ENCODE data around the gene CORO2B.

The CORO2B gene

DNA sequence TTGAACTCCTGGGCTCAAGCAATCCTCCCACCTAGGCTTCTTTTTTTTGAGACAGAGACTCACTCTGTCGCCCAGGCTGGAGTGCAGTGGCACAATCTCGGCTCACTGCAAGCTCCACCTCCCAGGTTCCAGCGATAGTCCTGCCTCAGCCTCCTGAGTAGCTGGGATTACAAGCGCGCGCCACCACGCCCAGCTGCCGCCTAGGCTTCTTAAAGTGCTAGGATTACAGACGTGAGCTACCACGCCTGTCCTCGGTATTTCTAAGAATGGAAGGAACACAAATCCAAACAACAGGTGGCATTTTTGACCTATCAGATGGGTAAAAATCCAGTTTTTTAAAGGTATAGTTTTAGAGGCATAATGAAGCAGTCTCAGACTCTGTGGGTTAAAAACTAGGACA lies 128.1 kb downstream of the CORO2B start:
- DNase-seq: no peak

DNA sequence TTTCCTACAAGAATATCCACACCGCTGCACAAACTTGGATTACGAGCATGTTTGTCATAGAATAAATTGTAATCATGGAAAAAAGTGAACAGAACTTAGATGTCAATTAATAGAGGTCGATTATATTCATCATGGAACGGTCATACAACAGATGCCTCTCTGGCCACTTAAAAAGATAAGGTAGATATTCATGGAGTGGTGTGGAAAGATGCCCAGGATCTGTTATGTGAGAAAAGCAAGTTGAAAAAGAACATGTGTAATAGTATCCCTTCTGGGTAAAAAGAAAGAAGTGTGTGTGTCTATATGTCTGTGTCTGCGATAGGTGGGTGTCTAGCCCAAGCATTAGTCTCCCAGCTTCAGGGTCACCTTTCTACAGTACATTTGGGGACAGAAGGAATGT lies 128.6 kb downstream of the CORO2B start:
- no peak for DNase-seq

DNA sequence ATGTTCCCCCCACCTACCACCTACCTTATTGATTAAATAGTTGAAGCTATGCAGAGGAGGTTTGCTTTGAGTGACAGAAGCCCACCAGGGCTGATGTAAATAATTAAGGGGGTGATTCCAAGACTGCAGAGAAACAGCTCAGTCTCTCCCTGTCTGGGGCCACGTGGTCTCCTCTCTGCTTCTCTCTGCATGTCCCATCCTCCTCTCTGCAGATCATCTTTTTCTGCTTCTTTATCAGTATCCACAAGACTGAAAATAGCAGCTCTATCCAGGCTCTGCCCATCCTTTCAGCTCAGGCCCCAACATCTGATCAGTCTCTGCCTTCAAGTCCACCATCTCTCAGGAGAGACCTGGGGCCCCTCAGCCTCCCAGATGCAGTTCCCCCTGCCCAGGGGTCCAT lies 131.1 kb downstream of the CORO2B start:
- no peak for DNase-seq

GRCh38 chr15:68710536-68710935 lies 131.7 kb downstream of the CORO2B start:
- DNase-seq: no peak

- DNase-seq: no peak
Observed at GRCh38 chr15:68711406-68711805, 132.6 kb downstream of the CORO2B start.

DNA sequence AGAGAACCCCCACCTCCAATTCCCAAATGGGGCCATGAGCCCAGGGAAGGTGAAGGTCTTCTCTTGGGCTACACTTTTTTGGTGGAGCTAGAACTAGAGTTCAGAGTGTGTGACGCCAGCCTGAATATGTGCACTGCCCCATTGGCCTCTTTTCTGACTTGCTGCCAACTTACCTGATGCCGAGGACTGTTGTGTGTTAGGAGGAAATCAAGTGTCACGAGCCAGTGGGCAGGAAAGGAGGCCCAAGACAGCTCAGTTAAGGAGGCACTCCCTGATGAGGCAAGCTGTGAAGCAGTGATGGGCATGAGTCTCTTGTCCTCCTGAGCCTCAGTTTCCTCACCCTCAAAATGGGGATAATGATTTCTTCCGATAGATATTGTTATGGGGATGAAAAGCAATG lies 134.1 kb downstream of the CORO2B start:
- DNase-seq: no peak

GRCh38 chr15:68713874-68714273 lies 135.1 kb downstream of the CORO2B start:
- DNase-seq: no peak

DNA sequence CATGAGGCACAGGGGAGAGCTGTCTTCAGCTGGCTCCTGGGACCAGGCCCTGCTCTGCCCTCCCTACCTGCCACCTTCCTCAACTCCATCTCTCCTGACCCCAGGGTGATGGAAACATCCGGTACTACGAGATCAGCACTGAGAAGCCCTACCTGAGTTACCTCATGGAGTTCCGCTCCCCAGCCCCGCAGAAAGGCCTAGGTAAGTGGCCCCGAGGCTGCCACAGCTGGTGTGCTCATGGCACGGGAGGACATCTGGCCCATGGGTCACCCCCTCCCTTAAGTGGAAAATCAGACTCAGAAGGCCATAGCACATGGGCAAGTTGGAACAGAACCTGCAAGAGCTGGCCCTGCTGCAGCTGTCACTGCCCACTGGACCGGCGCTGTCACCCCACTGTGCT lies 136.3 kb downstream of the CORO2B start:
- DNase-seq: no peak

DNA sequence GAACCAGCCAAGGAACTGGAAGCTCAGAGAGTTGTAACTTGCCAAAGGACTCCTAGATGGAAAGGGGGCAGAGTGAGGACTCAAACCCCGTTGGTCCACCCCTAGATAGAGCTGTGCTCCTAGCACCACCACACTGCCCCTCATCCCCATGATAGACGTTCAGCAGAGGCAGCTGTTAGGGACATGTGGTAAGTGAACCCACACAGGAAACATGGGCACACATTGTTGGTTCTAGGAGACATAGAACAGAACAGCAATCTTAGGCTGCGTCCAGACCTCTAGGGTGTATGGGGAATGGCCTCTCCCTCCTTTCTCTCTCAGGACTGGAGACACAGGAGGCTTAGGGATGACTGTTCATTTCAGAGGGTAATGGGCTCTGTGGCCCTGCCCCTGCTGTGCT lies 139.2 kb downstream of the CORO2B start:
- no peak for DNase-seq

DNA sequence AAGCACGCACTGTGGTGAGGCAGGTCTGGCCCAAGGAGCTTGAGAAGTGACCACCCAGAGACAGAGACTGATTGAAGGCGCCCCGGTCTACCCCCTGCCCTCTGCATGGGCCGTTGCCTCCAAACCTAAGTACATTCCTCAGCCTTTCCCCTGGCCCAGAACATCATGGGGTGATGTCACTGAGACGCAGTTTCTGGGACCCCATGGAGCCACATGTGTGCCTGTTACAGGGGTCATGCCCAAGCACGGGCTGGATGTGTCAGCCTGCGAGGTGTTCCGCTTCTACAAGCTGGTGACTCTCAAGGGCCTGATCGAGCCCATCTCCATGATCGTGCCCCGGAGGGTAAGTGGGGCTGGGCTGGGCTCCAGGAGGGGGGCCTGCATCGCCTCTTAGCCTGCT lies 139.7 kb downstream of the CORO2B start:
- no peak for DNase-seq

DNA sequence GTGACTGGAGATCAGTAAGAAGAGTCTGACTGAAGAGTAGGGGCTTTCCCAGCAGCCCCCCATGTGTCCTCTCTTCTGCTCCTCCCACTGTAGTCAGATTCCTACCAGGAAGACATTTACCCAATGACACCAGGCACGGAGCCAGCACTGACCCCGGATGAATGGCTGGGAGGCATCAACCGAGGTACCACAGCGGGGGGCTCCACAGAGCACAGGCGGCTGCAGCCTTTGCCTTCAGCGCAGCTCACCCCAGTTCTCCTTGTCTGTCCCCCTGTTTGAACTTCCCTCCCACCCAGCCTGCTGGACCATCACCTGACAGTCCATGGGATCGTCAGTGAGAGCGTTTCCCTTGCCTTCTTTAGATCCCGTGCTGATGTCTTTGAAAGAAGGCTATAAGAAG lies 140.3 kb downstream of the CORO2B start:
- no peak for DNase-seq

DNA sequence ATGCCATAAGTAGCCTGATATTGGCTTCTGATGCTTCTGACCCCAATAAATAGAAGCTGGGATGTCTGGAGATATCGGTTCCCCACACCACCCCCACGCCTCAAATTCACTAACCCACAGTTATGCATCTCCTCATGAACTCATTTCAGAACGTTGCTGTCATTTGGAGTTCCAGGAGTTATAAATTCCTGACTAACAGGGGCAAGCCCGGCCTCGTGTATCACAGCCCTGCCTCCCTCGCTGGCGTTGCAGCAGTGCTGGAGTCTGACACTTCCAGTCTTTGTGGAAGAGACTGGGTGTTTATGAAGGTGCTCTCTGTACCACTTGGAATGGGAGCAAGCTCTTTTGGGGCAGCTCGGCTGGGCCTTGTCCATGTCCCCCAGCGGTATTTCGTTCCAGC lies 140.9 kb downstream of the CORO2B start:
- no peak for DNase-seq

GRCh38 chr15:68721886-68722285 lies 143.1 kb downstream of the CORO2B start:
- no peak for DNase-seq

DNA sequence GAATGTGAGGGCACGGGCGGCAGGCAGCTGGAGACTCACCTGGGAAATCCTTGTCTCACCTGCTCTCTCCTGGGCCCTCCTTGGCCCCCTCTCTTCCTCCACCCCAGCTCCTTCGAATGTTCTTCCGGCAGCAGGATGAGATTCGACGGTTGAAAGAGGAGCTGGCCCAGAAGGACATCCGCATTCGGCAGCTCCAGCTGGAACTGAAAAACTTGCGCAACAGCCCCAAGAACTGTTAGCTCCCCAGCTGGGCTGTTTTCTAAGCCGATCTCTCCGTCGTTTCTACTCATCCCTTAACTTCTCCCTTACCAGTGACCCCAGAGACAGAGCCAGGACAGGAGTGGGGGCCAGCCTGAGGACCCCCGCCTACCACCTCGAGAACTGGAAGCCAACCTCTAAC lies 146.9 kb downstream of the CORO2B start:
- DNase-seq: no peak

DNA sequence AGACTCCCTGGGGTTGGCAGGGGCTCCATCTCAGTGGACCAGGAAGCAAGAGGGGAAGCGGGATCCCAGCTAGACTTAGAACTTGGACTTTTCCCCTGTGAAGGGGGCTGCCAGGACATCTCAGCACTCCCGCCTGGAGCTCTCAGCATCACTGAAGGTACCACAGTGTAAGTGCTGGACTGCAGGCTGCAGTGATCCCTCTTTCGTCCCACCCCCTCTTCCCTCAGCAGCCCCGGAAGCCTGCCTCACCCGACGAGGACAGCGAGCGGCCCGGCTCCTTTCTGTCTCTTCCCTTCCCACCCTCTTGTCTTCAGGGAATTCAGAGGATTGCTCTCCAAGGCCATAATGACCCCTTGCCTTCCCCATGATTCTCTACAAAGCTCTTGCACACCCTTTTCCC lies 147.5 kb downstream of the CORO2B start:
- no peak for DNase-seq

DNA sequence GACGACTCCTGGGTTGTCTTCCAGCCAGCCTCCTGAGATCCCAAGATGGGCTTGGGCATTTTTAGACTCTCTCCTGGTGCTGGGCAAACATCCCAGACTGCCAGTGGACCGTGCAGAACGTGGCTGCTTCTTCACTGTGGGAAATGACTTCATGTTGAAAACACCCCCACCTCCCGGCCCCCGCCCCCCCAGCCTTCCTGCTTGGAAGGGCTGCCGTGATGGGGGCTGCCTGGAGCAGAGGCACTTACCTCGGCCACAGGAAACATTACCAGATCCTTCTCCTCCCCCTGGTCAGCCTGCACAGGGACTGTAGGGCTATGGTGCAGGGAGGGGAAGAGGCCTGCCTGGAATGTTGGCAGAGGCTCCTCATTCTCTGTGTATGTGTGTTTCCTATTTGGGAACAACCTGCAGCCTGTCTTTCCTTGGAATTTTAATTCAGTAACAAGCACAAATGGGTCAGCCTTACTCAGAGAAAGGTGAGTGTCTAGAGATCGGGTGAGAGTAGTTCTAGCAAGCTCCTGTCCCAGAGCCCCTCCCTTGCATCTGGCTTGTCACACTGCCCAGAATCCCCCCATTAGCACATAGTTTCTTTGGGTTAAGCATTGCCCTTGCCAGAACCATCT lies 151.1 kb downstream of the CORO2B start:
- no peak for DNase-seq

DNA sequence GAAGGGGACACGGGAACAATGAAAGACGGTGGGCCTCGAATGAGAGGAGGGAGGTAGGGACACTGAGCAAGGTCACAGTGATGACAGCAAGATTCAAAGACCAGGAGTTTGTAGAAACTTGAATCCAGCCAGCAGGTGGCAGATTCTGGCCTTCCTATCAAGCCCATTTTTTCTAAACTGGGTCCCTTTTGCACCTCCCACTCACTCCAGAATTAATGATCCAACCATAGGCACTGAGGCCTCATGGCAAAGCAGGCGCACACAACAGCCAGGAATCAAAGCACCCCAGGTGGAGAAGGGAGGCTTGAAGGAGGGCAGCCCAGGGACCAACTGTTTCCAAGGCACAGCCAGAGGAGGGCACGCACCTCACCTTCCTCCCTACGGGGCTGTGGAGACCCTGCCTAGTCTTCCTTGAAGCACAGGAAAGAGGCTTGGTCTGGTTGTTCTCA lies 151.7 kb downstream of the CORO2B start:
- peak; percentile 1 for DNase-seq

DNA sequence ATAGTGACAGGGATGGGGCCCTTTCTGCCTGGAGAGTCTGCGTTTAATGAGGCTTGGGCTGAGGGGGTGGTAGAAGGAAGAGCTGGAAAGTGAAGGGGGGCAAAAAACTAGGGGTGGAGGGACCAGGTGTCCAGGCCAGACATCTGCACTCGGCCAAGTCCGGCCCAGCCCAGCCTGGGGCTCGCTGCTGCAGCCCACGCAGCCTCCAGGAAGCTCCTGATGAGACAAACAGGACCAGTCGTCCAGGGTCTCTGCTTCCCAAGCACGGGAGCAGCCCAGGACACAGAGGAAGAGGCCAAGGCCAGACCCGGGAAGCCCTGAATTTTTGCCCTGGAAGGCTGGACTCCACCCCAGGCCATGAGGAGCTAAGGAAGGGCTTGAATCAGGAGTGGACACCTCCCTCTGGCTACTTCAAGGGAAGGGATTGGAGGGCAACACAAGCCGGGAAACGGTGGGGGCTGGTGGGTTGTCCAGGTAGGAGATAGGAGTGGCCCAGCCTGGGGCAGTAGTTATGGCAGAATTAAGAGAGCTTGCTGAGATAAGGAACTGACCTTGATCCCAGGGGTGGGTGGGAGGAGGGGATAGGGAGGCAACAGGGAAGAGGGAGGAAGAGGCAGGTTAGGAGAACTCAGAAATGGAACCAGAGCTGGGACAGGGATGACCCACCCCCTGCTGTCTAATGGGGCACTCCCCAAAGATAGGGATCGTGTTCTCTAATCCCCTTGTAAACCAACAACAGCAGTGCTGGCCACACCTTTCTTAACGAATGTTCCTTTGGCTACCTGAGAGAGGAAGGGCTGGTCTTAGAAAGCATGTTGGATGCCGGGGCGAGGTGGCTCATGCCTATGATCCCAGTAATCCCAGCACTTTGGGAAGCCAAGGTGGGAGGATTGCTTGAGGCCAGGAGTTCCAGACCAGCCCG lies 152.4 kb downstream of the CORO2B start:
- no peak for DNase-seq

GRCh38 chr15:68732451-68732850 lies 153.7 kb downstream of the CORO2B start:
- no peak for DNase-seq

- DNase-seq: no peak
Observed at GRCh38 chr15:68733666-68734065, 154.9 kb downstream of the CORO2B start.

GRCh38 chr15:68734352-68734751 lies 155.6 kb downstream of the CORO2B start:
- DNase-seq: no peak

DNA sequence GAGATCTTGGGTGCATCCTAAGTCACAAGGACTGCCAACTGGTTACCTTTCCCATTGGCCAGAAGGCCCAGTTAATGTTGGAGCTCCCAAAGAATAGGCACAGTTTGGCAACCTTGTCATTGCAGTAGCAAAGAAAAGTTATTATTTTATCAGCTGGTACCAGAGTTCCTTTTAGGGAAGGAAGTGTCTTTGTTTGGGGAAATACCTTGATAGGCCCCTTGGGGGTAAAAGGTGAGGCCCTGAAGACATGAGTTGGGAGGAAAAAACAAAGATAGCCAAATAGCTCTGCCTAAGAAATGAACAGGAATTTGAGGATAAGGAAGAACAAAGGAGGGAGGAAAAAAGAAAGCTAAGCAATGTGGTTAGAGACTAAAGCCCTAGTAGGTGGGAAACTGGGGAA lies 156.1 kb downstream of the CORO2B start:
- no peak for DNase-seq

DNA sequence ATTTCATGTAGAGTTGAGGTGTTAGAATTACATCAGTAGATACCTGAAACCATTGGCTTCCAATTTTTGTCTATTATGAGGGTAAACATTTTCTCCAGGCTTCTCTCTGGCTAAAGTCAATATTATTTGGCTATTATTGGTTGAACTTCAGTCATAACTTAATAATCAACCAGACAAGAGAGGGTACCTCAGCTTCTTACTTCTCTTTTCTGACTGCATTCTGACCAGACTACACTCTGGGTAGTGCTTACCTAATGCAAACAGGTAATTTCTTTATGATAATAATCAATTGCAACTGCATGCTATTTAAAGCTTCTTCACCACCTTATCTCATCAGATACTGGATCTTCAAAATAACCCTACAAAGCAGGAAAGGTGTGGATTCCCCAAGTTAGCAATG lies 156.8 kb downstream of the CORO2B start:
- no peak for DNase-seq

DNA sequence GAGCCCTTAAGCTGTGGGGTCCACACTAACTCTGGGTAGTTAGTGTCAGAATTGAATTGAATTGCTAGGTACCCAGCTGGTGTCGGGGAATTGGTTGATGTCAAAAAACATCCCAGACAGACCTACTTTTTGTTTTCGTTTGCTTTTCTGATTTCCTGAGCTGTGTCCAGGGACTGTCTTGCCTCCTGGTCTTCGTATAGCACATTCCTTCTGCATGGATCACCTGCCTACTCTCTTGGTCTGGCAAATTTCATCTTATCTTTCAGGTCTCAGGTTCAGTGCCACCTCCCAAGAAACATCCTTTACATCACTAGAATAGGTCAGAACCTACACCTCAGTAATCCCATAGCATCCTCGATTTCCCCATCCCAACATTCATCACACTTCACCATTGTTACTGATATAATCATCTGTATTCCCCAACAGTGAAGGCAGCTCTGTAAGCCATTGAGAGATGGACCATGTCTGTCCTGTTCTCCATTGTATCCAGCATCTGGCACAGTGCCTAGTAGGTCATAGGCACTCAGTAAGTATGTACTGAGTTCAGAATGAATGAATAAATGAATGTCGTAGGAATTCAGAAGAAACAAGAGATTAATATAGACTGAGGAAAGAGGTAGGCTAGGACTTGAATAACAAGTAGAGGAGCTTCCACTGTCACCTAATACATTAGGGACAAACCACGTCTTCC lies 160.7 kb downstream of the CORO2B start:
- DNase-seq: no peak
